K562 (cell line): Measurements from ENCODE around the gene LAMA1. TPM values are rescaled to one million over a fixed set of nuclear protein-coding genes. Genes with fewer than 3 reads are reported as not detected.

ENCODE experiments used
- ATAC-seq: fragments of 200-7000 bp; cut with Tn5 transposase; 3 replicates; pipeline ENCODE4 v1.9.1; 2020; ENCODE audit warnings: moderate library complexity
- BruUV-seq: library from RNA; stranded (reverse); fragments of 400-500 nt; replicated peaks from 2 replicates; lab custom pipeline; 2021; lab: Mats Ljungman, UMichigan
- CTCF ChIA-PET: fragments of 300-600 bp; formaldehyde crosslinking; extraction: SDS; loops from one replicate; lab custom pipeline; 2021; ENCODE audit warnings: low intra/inter-chr PET ratio; lab: Yijun Ruan, JAX
- POLR2A ChIA-PET: fragments of 300-600, 350-650 bp; sonication (Branson Sonifier 250); formaldehyde crosslinking; extraction: SDS; loops from one replicate; lab custom pipeline; 2021; ENCODE audit warnings: antibody characterized with exemption, inconsistent platforms; lab: Yijun Ruan, JAX
- DNase-seq, 4 experiments: peaks; one replicate each; pipeline versions ENCODE4 v3.0.0 to v3.0.0-alpha.2; 2011 to 2018; ENCODE audit warnings: low spot score in 3 of 4, mixed read lengths in 3 of 4; ENCODE audit errors: extremely low read depth in 1 of 4
- FAIRE-seq: peaks from 2 replicates; lab custom pipeline; 2011; peaks lifted over from hg19 to GRCh38; lab: Jason Lieb, UNC
- H2AFZ ChIP-seq: 2 replicates; pipeline ENCODE4 v1.6.0; 2011; ENCODE audit warnings: low read depth, low read length, control low read depth, inconsistent platforms
- H3K27ac ChIP-seq: fragments of 200-600 bp; 3 replicates; pipeline ENCODE4 v1.8.0; 2011; ENCODE audit warnings: low read depth, mild to moderate bottlenecking, control low read depth, inconsistent platforms, low read length, moderate library complexity, mixed read lengths; ENCODE audit errors: extremely low read depth
- H3K27me3 ChIP-seq, 2 experiments: fragments of 300-600 bp in 1 of 2; 2 replicates in 1 of 2; 3 replicates in 1 of 2; pipeline versions ENCODE4 v1.6.0 to v1.8.0; 2011; ENCODE audit warnings: inconsistent platforms in 2 of 2, low read length in 2 of 2, mild to moderate bottlenecking in 1 of 2, mixed read lengths in 1 of 2, moderate library complexity in 1 of 2; ENCODE audit not compliant: control insufficient read depth in 2 of 2, insufficient read depth in 2 of 2
- H3K36me3 ChIP-seq: fragments of 300-600 bp; 3 replicates; pipeline ENCODE4 v1.8.0; 2011; ENCODE audit warnings: mild to moderate bottlenecking, low read length, inconsistent platforms; ENCODE audit not compliant: control insufficient read depth, insufficient read depth
- H3K4me1 ChIP-seq, 2 experiments: fragments of 200-600 bp in 1 of 2; replicated peaks in 1 of 2; 2 replicates in 1 of 2; 3 replicates in 1 of 2; pipeline versions ENCODE4 v1.5.1 to v1.8.0; 2011; ENCODE audit warnings: inconsistent platforms in 2 of 2, low read length in 2 of 2, mild to moderate bottlenecking in 1 of 2, mixed read lengths in 1 of 2, moderate library complexity in 1 of 2; ENCODE audit not compliant: control insufficient read depth in 2 of 2, insufficient read depth in 2 of 2
- H3K4me2 ChIP-seq: 2 replicates; pipeline ENCODE4 v1.6.1; 2011; ENCODE audit warnings: low read length, control low read depth, inconsistent platforms, mixed read lengths; ENCODE audit not compliant: insufficient read depth
- H3K4me3 ChIP-seq: fragments of 200-600 bp; sonication (generic), shearing (Covaris generic); 2 replicates; pipeline ENCODE4 v1.5.1; 2016; ENCODE audit warnings: control low read depth, inconsistent platforms
- H3K79me2 ChIP-seq: fragments of 200-600 bp; 3 replicates; pipeline ENCODE4 v1.8.0; 2011; ENCODE audit warnings: low read length, inconsistent platforms; ENCODE audit not compliant: control insufficient read depth, insufficient read depth
- H3K9ac ChIP-seq, 2 experiments: 2 replicates each; pipeline versions ENCODE4 v1.6.0 to v1.6.1; 2011; ENCODE audit warnings: low read depth in 2 of 2, low read length in 2 of 2, control low read depth in 1 of 2, inconsistent platforms in 1 of 2, mild to moderate bottlenecking in 1 of 2, mixed read lengths in 1 of 2; ENCODE audit not compliant: insufficient read depth in 1 of 2
- H3K9me1 ChIP-seq: one replicate; pipeline ENCODE4 v1.6.0; 2011; ENCODE audit warnings: inconsistent platforms, mild to moderate bottlenecking, low read length, moderate library complexity; ENCODE audit not compliant: control insufficient read depth, insufficient read depth
- H3K9me3 ChIP-seq: replicated peaks from 2 replicates; pipeline ENCODE4 v1.5.1; 2011; ENCODE audit warnings: low read depth, low read length, inconsistent platforms; ENCODE audit not compliant: control insufficient read depth, insufficient read depth
- H4K20me1 ChIP-seq: replicated peaks from 2 replicates; pipeline ENCODE4 v1.6.1; 2011; ENCODE audit warnings: low read length, inconsistent platforms, mixed read lengths; ENCODE audit not compliant: control insufficient read depth, insufficient read depth
- C11orf30 ChIP-seq: fragments of 450-650 bp; IDR thresholded peaks from 2 replicates; pipeline ENCODE4 v1.6.1; 2016; ENCODE audit warnings: low read depth, mild to moderate bottlenecking
- EZH2 ChIP-seq: IDR thresholded peaks from 2 replicates; pipeline ENCODE4 v1.6.1; 2012; ENCODE audit warnings: low read depth, mild to moderate bottlenecking, inconsistent platforms, low read length, borderline replicate concordance
- HNRNPL ChIP-seq: fragments of 200-400 bp; formaldehyde crosslinking; IDR thresholded peaks from 2 replicates; pipeline ENCODE4 v1.6.1; 2017; ENCODE audit warnings: low read depth, mild to moderate bottlenecking, low read length
- PHB2 ChIP-seq: fragments of 450-650 bp; IDR thresholded peaks from 2 replicates; pipeline ENCODE4 v1.6.1; 2017; ENCODE audit warnings: low read depth
- POU5F1 ChIP-seq: fragments of 150-350 bp; IDR thresholded peaks from 2 replicates; pipeline ENCODE4 v1.6.1; 2014; ENCODE audit warnings: borderline replicate concordance, low read length, low read depth, mild to moderate bottlenecking; ENCODE audit not compliant: partially characterized antibody
- ZEB2 ChIP-seq: fragments of 450-650 bp; IDR thresholded peaks from 2 replicates; pipeline ENCODE4 v1.6.1; 2016
- ZFX ChIP-seq: sonication (generic); formaldehyde crosslinking; IDR thresholded peaks from 2 replicates; pipeline ENCODE4 v1.8.0; 2022; ENCODE audit warnings: mild to moderate bottlenecking, missing genetic modification reagents, moderate library complexity
- ZNF12 ChIP-seq: sonication (generic); formaldehyde crosslinking; IDR thresholded peaks from 2 replicates; pipeline ENCODE4 v1.4.0; 2020; ENCODE audit warnings: mild to moderate bottlenecking, missing genetic modification reagents
- ZNF316 ChIP-seq: fragments of 450-650 bp; IDR thresholded peaks from 2 replicates; pipeline ENCODE4 v1.6.1; 2016
- ZNF77 ChIP-seq: fragments of 250-450 bp; sonication (Bioruptor Pico); IDR thresholded peaks from 2 replicates; pipeline ENCODE4 v1.5.0; 2020
- WGBS: fragments of 100-300 bp; shearing (Covaris generic); methylation state at CpG from one replicate; pipeline ENCODE4 v1.1.6; 2016; ENCODE audit warnings: low coverage, mixed read lengths; ENCODE audit not compliant: insufficient coverage; ENCODE audit errors: missing lambda C conversion rate; 5-methylcytosine and 5-hydroxymethylcytosine counted together
- in situ Hi-C: fragments of 300-500 bp; cut with MboI; formaldehyde crosslinking; loops from 4 replicates; pipeline ENCODE4 v1.15.0; 2018; ENCODE audit warnings: inconsistent platforms, mixed read lengths
- intact Hi-C: fragments of 100-400 bp; cut with micrococcal nuclease; formaldehyde crosslinking; loops from 2 replicates; pipeline ENCODE4 v1.14.2; 2022
- polyA plus RNA-seq, 8 experiments: library from polyadenylated mRNA; depleted of rRNA in 4 of 8; stranded (reverse) in 5 of 8; unstranded in 3 of 8; fragments of >200 nt; fragmentation: Nextera tagmentation in 2 of 8; fragmentation: Illumina TruSeq in 1 of 8; extraction: Ambion mirVana in 2 of 8; extraction: Trizol in 1 of 8; gene quantifications; 2 replicates each; pipeline versions ENCODE4 v1.2.1 to v1.2.3, GENCODE V29; 2011 to 2014; ENCODE audit warnings: inconsistent platforms in 1 of 8, missing spikeins in 1 of 8
- total RNA-seq, 7 experiments: library from RNA; depleted of rRNA in 6 of 7; stranded (reverse); fragments of >200 nt in 6 of 7; fragmentation: Illumina TruSeq in 2 of 7; extraction: Trizol in 2 of 7; gene quantifications; 2 replicates each; pipeline versions ENCODE4 v1.2.1 to v1.2.3, GENCODE V29; 2011 to 2021; ENCODE audit warnings: low replicate concordance in 1 of 7
- TF ChIP-seq, protein P1 (sequence below): fragments of 450-650 bp; formaldehyde crosslinking; IDR thresholded peaks from 2 replicates; pipeline ENCODE4 v1.4.0; 2020; ENCODE audit warnings: mild to moderate bottlenecking
- TF ChIP-seq, protein P2 (sequence below): sonication (generic); formaldehyde crosslinking; IDR thresholded peaks from 2 replicates; pipeline ENCODE4 v1.8.0; 2022; ENCODE audit warnings: mild to moderate bottlenecking, missing genetic modification reagents

Gene LAMA1
- total and polyA plus RNA-seq, 9 of the 15 experiments (the other 6 are each of a cell fraction or from before 2014, with no cell fraction given), result 0.04 TPM; not detected in 8

- TF ChIP-seq ZNF77 (CRISPR knock-in tag), result no peak
- TF ChIP-seq HNRNPL, result no peak
- TF ChIP-seq ZEB2, result no peak
- TF ChIP-seq, protein P1, sequence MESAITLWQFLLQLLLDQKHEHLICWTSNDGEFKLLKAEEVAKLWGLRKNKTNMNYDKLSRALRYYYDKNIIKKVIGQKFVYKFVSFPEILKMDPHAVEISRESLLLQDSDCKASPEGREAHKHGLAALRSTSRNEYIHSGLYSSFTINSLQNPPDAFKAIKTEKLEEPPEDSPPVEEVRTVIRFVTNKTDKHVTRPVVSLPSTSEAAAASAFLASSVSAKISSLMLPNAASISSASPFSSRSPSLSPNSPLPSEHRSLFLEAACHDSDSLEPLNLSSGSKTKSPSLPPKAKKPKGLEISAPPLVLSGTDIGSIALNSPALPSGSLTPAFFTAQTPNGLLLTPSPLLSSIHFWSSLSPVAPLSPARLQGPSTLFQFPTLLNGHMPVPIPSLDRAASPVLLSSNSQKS (CRISPR knock-in tag), result no peak
- no peak for TF ChIP-seq ZNF12
- TF ChIP-seq ZFX, result no peak
These were observed 167.6 kb downstream of the LAMA1 start (continued) for GRCh38 chr18:6949800-6950586.

- no peak overlapping the region for H3K27ac ChIP-seq
- H4K20me1 ChIP-seq, result no peaks in the 10 kb centered on the region; the same call in 1 of the 2 replicates
- FAIRE-seq (no peak), ATAC-seq (peak; percentile 30; the same call in 1 of the 3 replicates), DNase-seq (no peak)
- H3K9me1 ChIP-seq, result no peaks in the 10 kb centered on the region
- no peak overlapping the region for H3K4me3 ChIP-seq
- ChIA-PET CTCF (no interaction called here), POLR2A (no interaction called here)
- intact Hi-C loops (no loop called here), in situ Hi-C loops (no loop called here)
- no TSS peak for BruUV-seq
- peaks cover 51 to 68% of the 10 kb centered on the region in 2 experiments for H3K27me3 ChIP-seq
- no peaks in the 10 kb centered on the region; a peak in 1 of 5 replicates for H3K4me1 ChIP-seq
- WGBS, result 1% methylated on average over 16 of the region's 16 CpGs
- H3K4me2 ChIP-seq, result no peak overlapping the region
- H3K9me3 ChIP-seq, result no peaks in the 10 kb centered on the region
- H3K9ac ChIP-seq, result no peak overlapping the region
- no peaks in the 10 kb centered on the region for H3K36me3 ChIP-seq
- H2AFZ ChIP-seq, result no peak overlapping the region
- no peaks in the 10 kb centered on the region for H3K79me2 ChIP-seq
- peak; percentile 56 for TF ChIP-seq ZNF316
- 0 out of 2 replicates have a peak, but pooled peaks have one; percentile 23 for TF ChIP-seq EZH2
- TF ChIP-seq PHB2, result no peak
- TF ChIP-seq, protein P2, sequence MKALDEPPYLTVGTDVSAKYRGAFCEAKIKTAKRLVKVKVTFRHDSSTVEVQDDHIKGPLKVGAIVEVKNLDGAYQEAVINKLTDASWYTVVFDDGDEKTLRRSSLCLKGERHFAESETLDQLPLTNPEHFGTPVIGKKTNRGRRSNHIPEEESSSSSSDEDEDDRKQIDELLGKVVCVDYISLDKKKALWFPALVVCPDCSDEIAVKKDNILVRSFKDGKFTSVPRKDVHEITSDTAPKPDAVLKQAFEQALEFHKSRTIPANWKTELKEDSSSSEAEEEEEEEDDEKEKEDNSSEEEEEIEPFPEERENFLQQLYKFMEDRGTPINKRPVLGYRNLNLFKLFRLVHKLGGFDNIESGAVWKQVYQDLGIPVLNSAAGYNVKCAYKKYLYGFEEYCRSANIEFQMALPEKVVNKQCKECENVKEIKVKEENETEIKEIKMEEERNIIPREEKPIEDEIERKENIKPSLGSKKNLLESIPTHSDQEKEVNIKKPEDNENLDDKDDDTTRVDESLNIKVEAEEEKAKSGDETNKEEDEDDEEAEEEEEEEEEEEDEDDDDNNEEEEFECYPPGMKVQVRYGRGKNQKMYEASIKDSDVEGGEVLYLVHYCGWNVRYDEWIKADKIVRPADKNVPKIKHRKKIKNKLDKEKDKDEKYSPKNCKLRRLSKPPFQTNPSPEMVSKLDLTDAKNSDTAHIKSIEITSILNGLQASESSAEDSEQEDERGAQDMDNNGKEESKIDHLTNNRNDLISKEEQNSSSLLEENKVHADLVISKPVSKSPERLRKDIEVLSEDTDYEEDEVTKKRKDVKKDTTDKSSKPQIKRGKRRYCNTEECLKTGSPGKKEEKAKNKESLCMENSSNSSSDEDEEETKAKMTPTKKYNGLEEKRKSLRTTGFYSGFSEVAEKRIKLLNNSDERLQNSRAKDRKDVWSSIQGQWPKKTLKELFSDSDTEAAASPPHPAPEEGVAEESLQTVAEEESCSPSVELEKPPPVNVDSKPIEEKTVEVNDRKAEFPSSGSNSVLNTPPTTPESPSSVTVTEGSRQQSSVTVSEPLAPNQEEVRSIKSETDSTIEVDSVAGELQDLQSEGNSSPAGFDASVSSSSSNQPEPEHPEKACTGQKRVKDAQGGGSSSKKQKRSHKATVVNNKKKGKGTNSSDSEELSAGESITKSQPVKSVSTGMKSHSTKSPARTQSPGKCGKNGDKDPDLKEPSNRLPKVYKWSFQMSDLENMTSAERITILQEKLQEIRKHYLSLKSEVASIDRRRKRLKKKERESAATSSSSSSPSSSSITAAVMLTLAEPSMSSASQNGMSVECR, result no peak
- no peak for TF ChIP-seq POU5F1
- peak; percentile 33; the same call in 1 of the 2 replicates for TF ChIP-seq C11orf30
These were observed 169.1 kb downstream of the LAMA1 start for GRCh38 chr18:6948281-6949055.
